Renal cortical epithelial cell (primary cell): ENCODE results near the gene CNTFR. TPM values are rescaled to one million over a fixed set of nuclear protein-coding genes. Genes with fewer than 3 reads are reported as not detected.

Experiments
- DNase-seq: peaks from one replicate; pipeline ENCODE4 v3.0.0-alpha.2; 2011; ENCODE audit warnings: low read depth
- total RNA-seq: library from RNA; depleted of rRNA; stranded (reverse); fragments of >200 nt; gene quantifications from 2 replicates; pipeline ENCODE4 v1.2.3, GENCODE V29; 2014

The CNTFR gene
- total RNA-seq, 1 donor from 2014 or later: not detected

DNA sequence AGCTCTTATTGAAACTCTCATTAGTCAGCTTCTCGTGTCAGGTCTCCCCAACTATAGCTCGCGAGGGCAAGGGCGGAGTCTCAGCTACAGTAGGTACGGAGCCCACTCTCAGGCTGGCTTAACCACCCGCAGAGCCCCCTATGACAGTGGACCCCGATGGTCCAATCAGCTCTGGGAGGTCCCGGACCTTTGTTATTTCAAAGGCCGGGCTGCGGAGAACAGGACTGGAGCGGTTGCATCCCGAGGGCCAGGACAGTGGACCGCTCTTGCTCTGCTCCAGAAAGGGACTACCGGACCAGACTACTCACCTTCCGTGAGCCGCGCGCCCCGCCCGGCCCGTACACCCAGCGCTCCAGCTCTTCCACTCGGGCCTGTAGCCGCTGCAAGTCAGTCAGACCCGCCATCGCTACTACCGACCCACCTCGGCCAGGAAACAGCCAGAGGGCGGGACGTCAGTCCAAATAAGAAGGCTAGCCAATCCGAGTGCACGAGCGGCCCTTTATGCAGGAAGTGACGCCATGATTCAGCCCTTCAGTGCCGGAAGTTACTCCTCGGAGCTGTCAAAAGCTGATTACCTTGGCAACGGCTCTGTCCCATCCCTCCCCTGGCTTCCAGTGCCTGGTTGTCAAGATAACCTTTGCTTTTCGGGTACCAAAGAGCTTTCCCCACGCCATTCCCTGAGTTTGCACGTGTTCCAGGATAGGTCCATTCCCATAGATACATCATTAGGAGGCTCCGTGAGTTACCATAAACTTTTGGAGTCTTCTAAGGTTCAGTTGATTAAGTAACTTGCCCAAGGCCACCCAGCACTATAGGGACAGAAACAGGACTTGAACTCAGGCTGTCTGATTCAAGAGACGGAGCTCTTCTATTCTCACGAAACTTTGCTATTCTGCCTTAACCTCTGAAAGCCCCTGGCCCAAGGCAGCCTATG is 30.8 kb upstream of the CNTFR start, which contains the start of gene DCTN3:
Gene DCTN3 (minus strand): TSS at position 435 of the 934 bp plus-strand sequence. CDS start 31 bp downstream, at position 404.
- DNase-seq: peak; percentile 91

DNA sequence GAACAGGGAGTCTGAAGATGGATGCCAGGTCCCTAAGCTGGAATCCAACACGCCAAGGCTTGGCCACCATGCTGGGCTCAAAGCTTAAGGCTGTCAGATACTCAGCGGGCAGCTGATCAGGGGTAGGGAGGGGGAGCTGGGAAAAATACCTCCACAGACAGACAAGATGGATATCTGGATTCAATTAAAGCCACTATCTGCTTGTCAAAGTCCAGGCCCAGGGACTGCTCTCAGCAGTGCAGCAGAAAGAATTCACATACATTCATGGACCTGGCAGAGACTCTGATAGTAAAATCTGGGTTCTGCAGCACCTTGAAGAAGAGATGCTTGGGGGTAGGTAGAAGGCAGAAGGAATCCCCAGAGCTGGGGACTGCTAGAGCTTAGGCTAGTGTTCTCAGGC is 25.6 kb upstream of the CNTFR start:
- DNase-seq: no peak

- DNase-seq: peak; percentile 56
These were observed 23.4 kb upstream of the CNTFR start for GRCh38 chr9:34612788-34613390.

DNA sequence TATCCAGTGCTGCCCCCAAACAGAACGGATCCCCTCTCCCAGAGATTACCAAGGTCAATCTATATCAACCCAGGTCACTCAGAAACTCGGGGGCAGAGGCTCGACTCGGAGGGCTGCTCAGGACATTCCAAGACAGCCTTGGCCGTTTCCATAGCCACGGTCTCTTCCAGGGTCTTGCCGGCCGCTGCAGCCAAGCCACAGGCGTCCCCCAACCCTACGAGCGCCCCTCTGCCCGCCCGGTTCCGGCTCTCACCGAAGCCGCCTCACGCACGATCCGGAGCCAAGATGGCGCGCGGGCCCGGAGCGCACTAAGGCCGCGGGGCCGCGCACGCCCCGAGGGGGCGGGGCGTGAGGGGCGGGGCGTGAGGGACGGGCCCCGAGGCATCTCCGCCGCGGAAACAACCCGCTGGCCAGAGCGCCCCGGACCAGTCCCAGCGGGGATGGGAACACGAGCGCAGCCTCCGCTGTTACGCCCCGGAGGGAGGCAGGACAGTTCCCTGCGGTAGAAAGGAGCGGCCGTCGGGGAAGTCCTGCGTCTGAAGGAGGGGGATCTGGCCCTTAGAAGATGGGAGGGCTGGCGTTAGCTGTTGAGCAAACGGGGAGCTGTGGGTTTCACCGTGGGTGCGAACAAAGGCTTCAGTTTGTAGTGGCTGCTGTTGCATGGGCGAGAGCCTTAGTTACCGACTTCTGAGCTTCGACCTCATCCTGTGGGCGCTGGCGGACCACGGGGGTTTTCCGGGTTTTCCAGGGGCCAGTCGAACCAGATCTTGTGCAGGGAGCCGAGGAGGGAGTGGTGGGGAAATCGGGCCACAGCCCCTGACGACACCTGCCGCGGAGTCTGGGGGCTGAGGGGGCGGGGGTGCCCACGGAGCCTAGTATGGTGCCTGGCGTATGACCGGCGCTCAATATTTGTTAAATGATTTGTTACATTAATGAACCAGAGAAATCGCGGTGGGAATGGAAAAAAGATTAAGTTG is 22.6 kb upstream of the CNTFR start, which contains the start of gene RPP25L:
Gene RPP25L (minus strand): TSS at position 287 of the 977 bp plus-strand sequence. CDS start 801 bp downstream, outside the sequence.
- DNase-seq: peak; percentile 38

- no peak for DNase-seq
These were observed 21.8 kb upstream of the CNTFR start for GRCh38 chr9:34611251-34611810.

- no peak for DNase-seq
These were observed 21.1 kb upstream of the CNTFR start for GRCh38 chr9:34610434-34611206.

GRCh38 chr9:34607331-34607730 is 17.8 kb upstream of the CNTFR start:
- DNase-seq: no peak

GRCh38 chr9:34606905-34607304 is 17.4 kb upstream of the CNTFR start:
- no peak for DNase-seq

DNA sequence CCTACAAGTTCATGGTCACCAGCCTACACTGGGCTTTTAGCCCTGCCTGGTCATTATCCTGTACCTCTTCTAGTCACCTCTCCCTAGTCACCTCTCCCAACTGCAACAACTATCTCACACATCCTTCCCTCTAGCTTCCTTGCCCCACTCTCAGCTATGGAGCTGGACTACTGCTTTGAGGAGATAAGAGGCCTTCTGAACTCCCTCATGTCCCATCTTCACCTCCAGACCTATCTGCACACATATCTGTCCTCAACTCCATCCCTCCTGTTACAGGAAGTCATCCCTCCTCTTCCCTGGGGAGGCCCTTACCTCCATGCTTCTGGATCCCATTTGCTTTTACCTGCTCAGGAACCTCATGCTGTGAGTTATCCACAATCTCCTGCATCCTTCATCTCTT is 16.7 kb upstream of the CNTFR start:
- DNase-seq: no peak

GRCh38 chr9:34603610-34604231 is 14.2 kb upstream of the CNTFR start:
- DNase-seq: peak; percentile 54

DNA sequence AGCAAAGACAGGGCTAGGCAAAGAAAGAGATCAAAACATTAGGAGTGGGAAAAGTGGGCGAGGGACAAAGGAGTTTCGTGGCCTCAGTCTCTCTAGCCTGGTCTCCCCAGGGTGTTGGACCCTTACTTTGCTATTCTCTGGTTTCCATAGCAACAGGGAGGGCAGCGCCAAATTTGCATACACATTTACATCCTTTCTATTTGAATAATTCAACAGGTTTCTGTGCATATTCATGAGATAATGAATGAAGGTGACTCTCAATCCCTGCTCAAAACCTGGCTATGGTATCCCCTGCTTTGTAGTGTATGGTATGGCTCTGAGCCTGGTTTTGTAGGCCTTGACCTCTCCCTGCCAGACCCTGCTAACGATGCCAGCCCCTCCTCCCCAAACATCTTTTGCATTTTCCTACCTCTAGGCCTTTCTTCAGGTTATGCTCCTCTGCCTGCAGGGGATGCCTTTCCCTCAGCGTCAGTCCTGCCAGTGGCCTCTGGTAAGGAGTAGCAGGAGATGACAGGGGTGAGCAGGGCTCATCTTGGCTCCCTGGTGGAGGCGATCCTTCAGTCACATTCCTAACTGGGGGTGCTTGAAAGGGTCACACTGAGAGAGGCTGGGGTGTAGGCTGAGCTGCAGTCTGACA is 12.5 kb upstream of the CNTFR start:
- no peak for DNase-seq

GRCh38 chr9:34600908-34601307 is 11.4 kb upstream of the CNTFR start:
- no peak for DNase-seq

DNA sequence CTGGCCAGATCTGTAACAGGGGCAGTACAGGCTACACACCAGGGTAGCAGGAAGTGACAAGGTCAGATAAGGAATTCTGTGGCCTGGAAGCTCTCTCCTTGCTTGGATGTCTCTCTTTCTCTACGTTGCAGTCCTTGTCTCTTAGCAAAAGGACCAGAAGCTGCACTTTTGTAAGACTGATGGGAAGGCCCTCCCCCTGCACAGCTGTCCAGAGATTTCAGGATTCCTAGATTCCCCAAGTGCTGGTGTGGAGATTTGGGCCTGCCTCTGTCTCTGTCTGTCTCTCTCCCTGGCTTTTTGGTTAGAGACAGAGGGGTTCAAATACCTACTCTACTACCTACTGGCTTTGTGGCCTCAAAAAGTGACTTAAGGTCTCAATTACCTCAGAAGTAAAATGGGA is 10.0 kb upstream of the CNTFR start:
- no peak for DNase-seq

GRCh38 chr9:34594177-34594576 is 4.7 kb upstream of the CNTFR start:
- DNase-seq: no peak

GRCh38 chr9:34592895-34593601 is 3.5 kb upstream of the CNTFR start:
- DNase-seq: no peak

DNA sequence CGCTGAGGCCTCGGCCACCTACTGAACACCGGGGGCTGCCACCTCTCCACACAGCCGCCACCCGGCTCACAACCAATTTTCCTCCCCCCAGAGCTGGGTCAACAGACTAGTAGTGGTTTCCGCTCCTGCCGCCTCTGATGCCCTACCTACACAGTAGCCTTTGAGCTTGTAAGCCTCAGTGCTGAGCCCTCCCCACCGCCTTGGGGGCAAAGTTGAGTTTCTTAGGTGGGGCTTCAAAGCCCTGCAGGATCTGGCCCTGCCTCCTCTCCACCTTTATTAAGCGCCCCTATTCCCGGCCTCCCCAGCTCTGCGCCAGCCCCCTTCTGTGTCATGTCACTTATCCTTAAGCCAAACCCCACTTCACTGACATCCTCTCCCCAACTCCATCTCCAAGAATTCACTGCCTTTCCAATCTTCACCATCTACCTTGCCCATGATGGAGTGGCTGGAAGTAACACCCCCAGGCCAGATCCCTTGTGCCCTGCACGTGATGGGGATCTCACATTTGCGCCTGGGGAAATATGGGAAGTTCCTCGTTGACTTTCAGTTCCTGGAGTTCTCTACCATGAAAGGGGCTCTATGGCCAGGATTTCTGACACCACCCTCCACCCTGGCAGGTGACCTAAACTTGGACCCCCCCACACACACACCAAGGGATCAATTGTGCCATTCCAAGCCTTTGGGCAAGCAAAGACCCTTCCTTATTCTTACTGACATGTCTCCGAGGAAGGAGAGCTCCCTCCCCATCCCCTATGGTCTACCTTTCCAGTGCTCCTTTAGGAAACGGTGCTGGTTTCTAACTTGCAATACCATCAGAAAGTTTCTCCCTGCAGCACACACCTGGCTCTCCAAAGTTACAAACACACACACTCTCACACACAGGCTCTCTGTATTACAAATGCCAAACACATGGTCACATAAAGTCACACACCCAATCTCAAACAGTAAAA is 2.7 kb upstream of the CNTFR start:
- no peak for DNase-seq

GRCh38 chr9:34591248-34591916 is 1.9 kb upstream of the CNTFR start:
- DNase-seq: peak; percentile 19
